AML-193 (cell line): Measurements from ENCODE around the gene PRXL2C.

Source experiments
- DNase-seq, 2 experiments: peaks; one replicate each; lab custom pipeline; 2025; lab: John Stamatoyannopoulos, UW

Gene PRXL2C

GRCh38 chr9:96612105-96612965 lies 42.8 kb downstream of the PRXL2C start:
- DNase-seq = no peak

GRCh38 chr9:96611302-96611701 lies 43.8 kb downstream of the PRXL2C start:
- no peak for DNase-seq

GRCh38 chr9:96609732-96610131 lies 45.4 kb downstream of the PRXL2C start:
- no peak for DNase-seq

- no peak for DNase-seq
Measured at GRCh38 chr9:96607971-96608370, 47.1 kb downstream of the PRXL2C start.

- DNase-seq = no peak
Measured at GRCh38 chr9:96605328-96605727, 49.8 kb downstream of the PRXL2C start.

GRCh38 chr9:96604004-96604319 lies 51.2 kb downstream of the PRXL2C start:
- no peak for DNase-seq

GRCh38 chr9:96603305-96604003 lies 51.7 kb downstream of the PRXL2C start:
- no peak for DNase-seq

- DNase-seq = no peak
Measured at GRCh38 chr9:96599298-96599697, 55.8 kb downstream of the PRXL2C start.

- DNase-seq = no peak
Measured at GRCh38 chr9:96596601-96597111, 58.5 kb downstream of the PRXL2C start.
